ENCODE data around the gene C4orf46.
"Not testable (repeated sequence)": the region's sequence is repeated elsewhere in the genome, so short reads cannot be mapped to it uniquely, and the experiment has no call there.

Gene C4orf46

DNA sequence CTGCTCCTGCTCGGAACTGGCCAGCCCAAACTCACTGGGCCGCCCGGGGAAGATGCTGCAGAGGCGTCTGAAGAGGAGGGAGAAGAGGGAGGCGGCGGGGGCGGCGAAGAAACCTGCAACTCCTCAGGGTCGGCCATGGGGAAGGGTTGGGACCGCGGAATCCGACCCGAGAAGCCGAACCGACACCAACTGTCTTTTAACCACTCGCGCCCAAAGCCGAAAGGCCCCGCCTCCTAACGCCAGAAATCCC is at the start of gene C4orf46:
Gene C4orf46, minus strand, starts transcription at position 223 of the 250 bp plus-strand sequence. Its CDS starts 86 bp downstream, at position 137.
- peak within 1 kb of the TSS; percentile 90 for H3K27ac ChIP-seq
- TF ChIP-seq, protein P1, sequence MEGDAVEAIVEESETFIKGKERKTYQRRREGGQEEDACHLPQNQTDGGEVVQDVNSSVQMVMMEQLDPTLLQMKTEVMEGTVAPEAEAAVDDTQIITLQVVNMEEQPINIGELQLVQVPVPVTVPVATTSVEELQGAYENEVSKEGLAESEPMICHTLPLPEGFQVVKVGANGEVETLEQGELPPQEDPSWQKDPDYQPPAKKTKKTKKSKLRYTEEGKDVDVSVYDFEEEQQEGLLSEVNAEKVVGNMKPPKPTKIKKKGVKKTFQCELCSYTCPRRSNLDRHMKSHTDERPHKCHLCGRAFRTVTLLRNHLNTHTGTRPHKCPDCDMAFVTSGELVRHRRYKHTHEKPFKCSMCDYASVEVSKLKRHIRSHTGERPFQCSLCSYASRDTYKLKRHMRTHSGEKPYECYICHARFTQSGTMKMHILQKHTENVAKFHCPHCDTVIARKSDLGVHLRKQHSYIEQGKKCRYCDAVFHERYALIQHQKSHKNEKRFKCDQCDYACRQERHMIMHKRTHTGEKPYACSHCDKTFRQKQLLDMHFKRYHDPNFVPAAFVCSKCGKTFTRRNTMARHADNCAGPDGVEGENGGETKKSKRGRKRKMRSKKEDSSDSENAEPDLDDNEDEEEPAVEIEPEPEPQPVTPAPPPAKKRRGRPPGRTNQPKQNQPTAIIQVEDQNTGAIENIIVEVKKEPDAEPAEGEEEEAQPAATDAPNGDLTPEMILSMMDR (IDR thresholded peaks at IDR 0.05) = no peak
- no peak for TF ChIP-seq ZFX (IDR thresholded peaks at IDR 0.05; ENCODE audit: borderline replicate concordance)

DNA sequence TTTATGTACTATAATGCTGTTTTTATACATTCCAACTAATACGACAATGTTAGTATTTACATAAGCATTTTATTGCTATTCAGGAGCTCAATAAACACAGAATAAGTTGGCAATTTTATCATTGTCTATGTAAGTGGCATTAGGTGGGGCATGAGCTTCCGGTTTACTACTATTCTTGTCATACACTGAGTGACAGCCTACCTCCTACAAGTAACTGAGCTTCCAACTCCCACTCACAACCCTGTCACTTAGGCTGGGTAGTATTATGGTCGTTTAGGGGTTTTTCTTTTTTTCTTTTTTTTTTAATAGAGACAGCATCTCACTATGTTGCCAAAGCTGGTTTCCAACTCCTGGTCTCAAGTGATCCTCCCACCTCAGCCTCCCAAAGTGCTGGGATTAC is 44.1 kb upstream of the C4orf46 start:
- H3K27ac ChIP-seq = no peak overlapping the region
- TF ChIP-seq, protein P1 (IDR thresholded peaks at IDR 0.05) = no peak
- no peak for TF ChIP-seq ZFX (IDR thresholded peaks at IDR 0.05; ENCODE audit: borderline replicate concordance)

DNA sequence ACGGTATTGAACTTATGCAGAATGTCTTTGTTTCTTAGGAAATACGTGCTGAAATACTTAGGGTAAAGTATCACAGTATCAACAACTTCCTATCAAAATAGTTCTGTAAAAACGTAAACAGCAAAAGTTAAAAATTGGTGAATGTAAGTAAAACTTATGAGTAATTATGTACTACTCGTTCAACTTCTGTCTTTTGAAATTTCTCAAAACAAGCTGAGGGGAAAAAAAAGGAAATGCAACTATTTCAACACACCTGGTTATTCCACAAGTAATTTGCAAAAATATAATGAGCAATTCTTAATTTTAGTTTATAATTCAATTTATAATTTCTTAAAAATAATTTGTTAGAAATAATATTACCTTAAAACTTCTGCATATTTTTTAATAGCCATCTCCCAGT is 43.2 kb upstream of the C4orf46 start:
- no peak overlapping the region for H3K27ac ChIP-seq

DNA sequence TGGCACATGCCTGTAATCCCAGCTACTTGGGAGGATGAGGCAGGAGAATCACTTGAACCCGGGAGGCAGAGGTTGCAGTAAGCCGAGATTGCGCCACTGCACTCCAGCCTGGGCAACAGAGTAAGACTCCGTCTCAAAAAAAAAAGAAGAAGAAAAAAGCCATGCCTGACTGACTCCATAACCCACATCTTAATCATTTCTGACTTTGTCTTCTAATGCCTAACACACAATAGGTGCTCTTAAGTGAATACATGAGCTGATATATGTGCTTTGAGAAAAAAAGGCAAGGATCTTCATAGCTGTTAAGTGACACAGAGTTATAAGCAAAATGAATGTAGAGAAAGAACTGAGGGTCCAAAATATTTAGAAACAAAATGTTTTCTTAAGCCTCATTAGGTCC is 40.9 kb upstream of the C4orf46 start:
- H3K27ac ChIP-seq = not testable (repeated sequence)

More for the DNA sequence above, 43.2 kb upstream of the C4orf46 start:
- TF ChIP-seq, protein P1 (IDR thresholded peaks at IDR 0.05) = no peak
- no peak for TF ChIP-seq ZFX (IDR thresholded peaks at IDR 0.05; ENCODE audit: borderline replicate concordance)

DNA sequence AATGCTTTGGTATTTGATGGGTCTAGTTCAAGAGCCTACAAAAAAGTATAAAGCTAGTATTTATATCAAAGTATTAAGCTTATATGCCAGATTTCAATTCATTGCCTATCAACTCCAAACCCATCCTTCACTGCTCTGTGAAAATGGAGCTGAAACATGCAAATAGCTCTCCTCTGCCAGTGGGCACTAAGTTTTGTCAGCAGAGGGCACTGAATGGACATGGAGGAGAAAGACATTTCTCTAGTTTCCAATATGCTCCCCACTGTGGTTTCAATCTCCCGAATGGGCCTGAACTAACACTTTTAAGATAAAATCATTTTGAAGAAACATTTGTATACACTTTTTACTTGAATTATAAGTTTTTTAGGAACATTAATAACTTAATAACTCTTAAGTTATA is 39.1 kb upstream of the C4orf46 start:
- TF ChIP-seq, protein P1 (IDR thresholded peaks at IDR 0.05) = no peak
- no peak for TF ChIP-seq ZFX (IDR thresholded peaks at IDR 0.05; ENCODE audit: borderline replicate concordance)
- no peak overlapping the region for H3K27ac ChIP-seq

DNA sequence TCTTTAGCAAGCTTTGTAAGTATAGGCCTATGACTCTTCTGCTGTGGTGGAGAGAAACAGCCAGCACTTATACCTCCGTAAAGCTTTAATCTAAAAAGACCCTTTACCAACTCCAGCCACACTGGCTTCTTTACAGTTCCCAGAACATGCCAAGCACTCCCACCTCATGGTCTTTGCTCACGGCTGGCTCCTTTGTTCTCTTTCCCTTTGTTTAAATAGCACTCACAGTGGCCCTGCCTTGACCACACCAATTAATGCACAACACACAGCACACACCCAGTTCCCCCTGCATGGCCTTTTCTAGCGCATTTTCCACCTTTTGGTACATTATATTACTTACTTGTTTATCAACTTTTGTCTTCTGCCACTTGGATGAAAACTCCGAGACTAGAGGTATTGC is 32.6 kb upstream of the C4orf46 start:
- H3K27ac ChIP-seq = no peak overlapping the region
- TF ChIP-seq, protein P1 (IDR thresholded peaks at IDR 0.05) = no peak
- TF ChIP-seq ZFX (IDR thresholded peaks at IDR 0.05; ENCODE audit: borderline replicate concordance) = no peak

DNA sequence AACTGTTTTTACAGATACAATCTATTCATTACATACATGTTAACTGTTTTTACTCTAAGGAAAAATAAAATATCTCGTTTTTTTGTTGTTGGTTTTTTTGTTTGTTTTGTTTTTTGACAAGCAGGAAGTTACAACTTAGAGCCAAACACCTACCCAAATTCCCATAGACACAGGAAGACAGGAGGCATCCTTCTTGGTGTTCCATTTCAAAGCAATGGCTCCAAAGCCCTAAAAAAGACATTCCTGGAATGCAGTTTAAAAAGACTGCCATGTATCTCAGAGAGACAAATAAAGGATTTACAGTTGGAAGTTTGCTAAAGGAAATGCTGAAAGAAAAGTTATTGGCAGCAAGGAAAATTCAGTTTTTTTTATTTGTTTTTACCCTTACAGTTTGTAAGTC is 17.1 kb upstream of the C4orf46 start:
- H3K27ac ChIP-seq = no peak overlapping the region
- no peak for TF ChIP-seq ZFX (IDR thresholded peaks at IDR 0.05; ENCODE audit: borderline replicate concordance)
- TF ChIP-seq, protein P1 (IDR thresholded peaks at IDR 0.05) = no peak

DNA sequence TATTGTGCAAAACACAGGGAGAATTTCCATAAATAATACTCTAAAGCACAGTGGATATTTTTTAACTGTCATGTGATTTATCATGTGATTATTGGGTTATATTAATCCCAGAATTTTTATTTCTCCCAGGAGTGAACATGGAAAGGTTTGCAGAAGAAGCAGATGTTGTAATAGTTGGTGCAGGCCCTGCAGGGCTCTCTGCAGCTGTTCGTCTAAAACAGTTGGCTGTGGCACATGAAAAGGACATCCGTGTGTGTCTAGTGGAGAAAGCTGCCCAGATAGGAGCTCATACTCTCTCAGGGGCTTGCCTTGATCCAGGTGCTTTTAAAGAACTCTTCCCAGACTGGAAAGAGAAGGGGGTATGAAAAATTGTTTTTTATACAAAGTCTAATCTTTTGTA is 10.4 kb upstream of the C4orf46 start:
- TF ChIP-seq, protein P1 (IDR thresholded peaks at IDR 0.05) = no peak
- TF ChIP-seq ZFX (IDR thresholded peaks at IDR 0.05; ENCODE audit: borderline replicate concordance) = no peak
- H3K27ac ChIP-seq = no peak overlapping the region
